ENCODE data around the gene EBNA1BP2. TPM values are rescaled to one million over a fixed set of nuclear protein-coding genes. Genes with fewer than 3 reads are reported as not detected.
A peak's percentile ranks its signal among the peaks of the same experiment; 100 is the strongest.
"Not testable (repeated sequence)": the region's sequence is repeated elsewhere in the genome, so short reads cannot be mapped to it uniquely, and the experiment has no call there.

Gene EBNA1BP2
- total RNA-seq, 1 experiment from 2014 or later, result 274 TPM

DNA sequence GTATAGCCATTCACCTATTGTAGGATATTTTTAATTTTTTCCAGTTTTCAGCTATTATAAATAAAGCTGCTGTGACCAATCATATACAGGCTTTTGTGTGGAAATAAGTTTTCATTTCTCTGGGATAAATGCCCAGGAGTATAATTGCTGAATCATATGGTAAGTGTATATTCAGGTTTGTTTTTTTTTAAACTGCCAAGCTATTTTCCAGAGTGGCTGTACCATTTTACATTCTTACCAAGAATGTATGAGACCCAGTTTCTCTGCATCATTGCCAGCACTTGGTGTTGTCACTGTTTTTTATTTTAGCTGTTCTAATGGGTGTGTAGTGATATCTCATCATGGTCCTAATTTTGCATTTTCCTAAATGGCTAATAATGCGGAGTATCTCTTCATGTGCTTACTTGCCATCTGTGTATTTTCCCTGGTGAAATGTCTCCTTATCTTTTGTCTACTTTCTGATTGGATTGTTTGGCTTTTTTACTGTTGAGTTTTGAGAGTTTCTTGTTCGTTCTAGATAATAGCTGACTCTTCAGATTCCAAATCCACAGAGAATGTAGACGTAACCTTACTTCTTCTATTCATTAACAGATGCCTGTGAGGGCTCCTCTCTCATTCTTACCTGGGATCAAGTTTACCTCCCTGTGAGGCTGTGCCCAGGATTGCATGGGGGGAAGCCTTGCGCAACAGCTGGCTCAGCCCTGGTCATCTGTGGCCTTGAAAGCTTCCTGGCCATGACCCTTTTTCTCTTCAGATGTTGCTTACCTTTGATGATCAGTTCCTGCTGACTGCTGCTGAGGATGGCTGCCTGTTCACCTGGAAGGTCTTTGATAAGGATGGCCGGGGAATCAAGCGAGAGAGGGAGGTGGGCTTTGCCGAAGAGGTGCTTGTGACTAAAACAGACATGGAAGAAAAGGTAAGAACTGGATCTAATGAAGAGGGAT, 42.7 kb upstream of the EBNA1BP2 start:
- H3K4me2 ChIP-seq (ENCODE audit: low read length), result no peak overlapping the region
- ChIA-PET POLR2A (ENCODE audit: unreplicated experiment) (no interaction called here), CTCF (no interaction called here)
- no peaks in the 10 kb centered on the region for H3F3A ChIP-seq (ENCODE audit: low read length, unreplicated experiment)
- H4K20me1 ChIP-seq (ENCODE audit: low read length), result no peaks in the 10 kb centered on the region
- no peak overlapping the region for H3K27ac ChIP-seq (ENCODE audit: low read length)
- no peaks in the 10 kb centered on the region for H3K79me2 ChIP-seq (ENCODE audit: low read length)
- no peak overlapping the region for H3K9ac ChIP-seq (ENCODE audit: low read length)
- ATAC-seq (no peak), DNase-seq (no peak)
- H3K9me3 ChIP-seq (ENCODE audit: low read length), result no peaks in the 10 kb centered on the region
- no TSS peak for BruUV-seq (replicated peaks)
- no peaks in the 10 kb centered on the region for H3K27me3 ChIP-seq (ENCODE audit: low read length)
- H3K4me1 ChIP-seq (ENCODE audit: insufficient read depth, low read length), result no peaks in the 10 kb centered on the region
- no peak overlapping the region for H2AFZ ChIP-seq (ENCODE audit: low read length)
- no peaks in the 10 kb centered on the region for H3K36me3 ChIP-seq (ENCODE audit: low read depth, low read length)
- TF ChIP-seq EZH2 (IDR thresholded peaks at IDR 0.05; ENCODE audit: low read length, unreplicated experiment), result no peak
- no peak overlapping the region for H3K4me3 ChIP-seq (ENCODE audit: low read length)
- intact Hi-C loops (cut with micrococcal nuclease), result no loop called here
- H3K9me2 ChIP-seq (replicated peaks; ENCODE audit: low read length), result no peaks in the 10 kb centered on the region

DNA sequence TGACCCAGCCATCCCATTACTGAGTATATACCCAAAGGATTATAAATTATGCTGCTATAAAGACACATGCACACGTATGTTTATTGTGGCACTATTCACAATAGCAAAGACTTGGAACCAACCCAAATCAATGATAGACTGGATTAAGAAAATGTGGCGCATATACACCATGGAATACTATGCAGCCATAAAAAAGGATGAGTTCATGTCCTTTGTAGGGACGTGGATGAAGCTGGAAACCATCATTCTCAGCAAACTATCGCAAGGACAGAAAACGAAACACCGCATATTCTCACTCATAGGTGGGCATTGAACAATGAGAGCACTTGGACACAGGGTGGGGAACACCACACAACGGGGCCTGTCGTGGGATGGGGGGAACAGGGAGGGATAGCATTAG, 36.2 kb upstream of the EBNA1BP2 start:
- H4K20me1 ChIP-seq (ENCODE audit: low read length); H3K9me3 ChIP-seq (ENCODE audit: low read length); H3K79me2 ChIP-seq (ENCODE audit: low read length); H3K4me3 ChIP-seq (ENCODE audit: low read length); H3K36me3 ChIP-seq (ENCODE audit: low read depth, low read length); DNase-seq; H3K27me3 ChIP-seq (ENCODE audit: low read length); intact Hi-C loops (cut with micrococcal nuclease); POLR2A ChIA-PET (ENCODE audit: unreplicated experiment); H3K27ac ChIP-seq (ENCODE audit: low read length); H3K9ac ChIP-seq (ENCODE audit: low read length); ATAC-seq; H3K9me2 ChIP-seq (replicated peaks; ENCODE audit: low read length); H3K4me2 ChIP-seq (ENCODE audit: low read length); CTCF ChIA-PET; BruUV-seq (replicated peaks); H2AFZ ChIP-seq (ENCODE audit: low read length): not testable (repeated sequence)
- H3F3A ChIP-seq (ENCODE audit: low read length, unreplicated experiment), result peaks cover 22% of the 10 kb centered on the region
- peaks cover 31% of the 10 kb centered on the region for H3K4me1 ChIP-seq (ENCODE audit: insufficient read depth, low read length)

DNA sequence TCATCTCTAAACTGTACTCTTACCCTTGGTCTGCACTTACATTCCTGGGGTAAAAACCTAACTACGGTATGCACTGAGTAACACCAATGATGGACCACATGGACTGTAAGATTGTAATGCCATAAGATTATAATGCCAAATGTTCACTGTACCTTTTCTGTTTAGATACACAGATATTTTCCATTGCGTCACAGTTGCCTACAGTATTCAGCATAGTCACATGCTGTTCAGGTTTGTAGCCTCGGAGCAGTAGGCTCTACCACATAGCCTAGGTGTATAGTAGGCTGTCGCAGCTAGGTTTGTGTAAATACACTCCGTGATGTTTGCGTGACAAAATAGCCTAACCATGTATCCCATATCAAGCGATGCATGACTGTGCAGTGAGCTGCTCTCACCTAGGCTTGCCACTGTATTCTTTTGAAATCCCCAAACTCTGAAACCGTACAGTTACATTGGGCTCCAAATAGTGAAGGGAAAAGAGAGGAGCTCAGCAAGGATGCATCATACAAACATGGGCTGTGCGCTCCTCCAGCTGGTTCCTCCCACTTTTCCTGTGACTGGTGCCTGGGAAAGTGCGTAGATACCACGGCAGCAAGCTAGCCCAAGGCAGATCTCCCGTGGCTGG, 35.3 kb upstream of the EBNA1BP2 start:
- H3F3A ChIP-seq (ENCODE audit: low read length, unreplicated experiment), result peaks cover 22% of the 10 kb centered on the region
- peak overlapping the region; percentile 79 for H3K4me2 ChIP-seq (ENCODE audit: low read length)
- TSS peak; percentile 99 for BruUV-seq (replicated peaks)
- DNase-seq (no peak), ATAC-seq (no peak; the same call in 1 of the 2 replicates)
- H3K36me3 ChIP-seq (ENCODE audit: low read depth, low read length), result no peaks in the 10 kb centered on the region
- no peaks in the 10 kb centered on the region for H3K27me3 ChIP-seq (ENCODE audit: low read length)
- H3K9me3 ChIP-seq (ENCODE audit: low read length), result no peaks in the 10 kb centered on the region
- peak overlapping the region; percentile 57 for H3K9ac ChIP-seq (ENCODE audit: low read length)
- H3K4me1 ChIP-seq (ENCODE audit: insufficient read depth, low read length), result peaks cover 31% of the 10 kb centered on the region
- TF ChIP-seq, protein P1, sequence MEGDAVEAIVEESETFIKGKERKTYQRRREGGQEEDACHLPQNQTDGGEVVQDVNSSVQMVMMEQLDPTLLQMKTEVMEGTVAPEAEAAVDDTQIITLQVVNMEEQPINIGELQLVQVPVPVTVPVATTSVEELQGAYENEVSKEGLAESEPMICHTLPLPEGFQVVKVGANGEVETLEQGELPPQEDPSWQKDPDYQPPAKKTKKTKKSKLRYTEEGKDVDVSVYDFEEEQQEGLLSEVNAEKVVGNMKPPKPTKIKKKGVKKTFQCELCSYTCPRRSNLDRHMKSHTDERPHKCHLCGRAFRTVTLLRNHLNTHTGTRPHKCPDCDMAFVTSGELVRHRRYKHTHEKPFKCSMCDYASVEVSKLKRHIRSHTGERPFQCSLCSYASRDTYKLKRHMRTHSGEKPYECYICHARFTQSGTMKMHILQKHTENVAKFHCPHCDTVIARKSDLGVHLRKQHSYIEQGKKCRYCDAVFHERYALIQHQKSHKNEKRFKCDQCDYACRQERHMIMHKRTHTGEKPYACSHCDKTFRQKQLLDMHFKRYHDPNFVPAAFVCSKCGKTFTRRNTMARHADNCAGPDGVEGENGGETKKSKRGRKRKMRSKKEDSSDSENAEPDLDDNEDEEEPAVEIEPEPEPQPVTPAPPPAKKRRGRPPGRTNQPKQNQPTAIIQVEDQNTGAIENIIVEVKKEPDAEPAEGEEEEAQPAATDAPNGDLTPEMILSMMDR (conservative IDR thresholded peaks at IDR 0.05; ENCODE audit: low read depth, low read length), result no peak
- TF ChIP-seq EZH2 (IDR thresholded peaks at IDR 0.05; ENCODE audit: low read length, unreplicated experiment) (no peak), EZH2phosphoT487 (IDR thresholded peaks at IDR 0.05; ENCODE audit: borderline replicate concordance, low read length) (no peak)
- H3K79me2 ChIP-seq (ENCODE audit: low read length), result no peaks in the 10 kb centered on the region
- no peaks in the 10 kb centered on the region for H4K20me1 ChIP-seq (ENCODE audit: low read length)
- peak overlapping the region; percentile 95 for H3K27ac ChIP-seq (ENCODE audit: low read length)
- ChIA-PET CTCF (interaction anchor here (1.2 kb wide), 1 partner anchor 20 kb away, joined by 3 read pairs; no protein-coding TSS in a partner anchor), POLR2A (ENCODE audit: unreplicated experiment) (interaction anchor here (0.6 to 0.7 kb wide), 2 partner anchors 35 to 159 kb away, joined by 3 to 4 read pairs; partner anchors contain the start of genes CFAP57 and EBNA1BP2)
- peak overlapping the region; percentile 72 for H2AFZ ChIP-seq (ENCODE audit: low read length)
- no peaks in the 10 kb centered on the region for H3K9me2 ChIP-seq (replicated peaks; ENCODE audit: low read length)
- intact Hi-C loops (cut with micrococcal nuclease), result no loop called here
- H3K4me3 ChIP-seq (ENCODE audit: low read length), result peak overlapping the region; percentile 17; the same call in 1 of the 2 replicates

Measured in PC-3 (cell line).